ENCODE measurements around the gene GAB3. TPM values are rescaled to one million over a fixed set of nuclear protein-coding genes. Genes with fewer than 3 reads are reported as not detected.

The GAB3 gene
- total RNA-seq, 1 experiment from 2014 or later: 0.09 TPM

DNA sequence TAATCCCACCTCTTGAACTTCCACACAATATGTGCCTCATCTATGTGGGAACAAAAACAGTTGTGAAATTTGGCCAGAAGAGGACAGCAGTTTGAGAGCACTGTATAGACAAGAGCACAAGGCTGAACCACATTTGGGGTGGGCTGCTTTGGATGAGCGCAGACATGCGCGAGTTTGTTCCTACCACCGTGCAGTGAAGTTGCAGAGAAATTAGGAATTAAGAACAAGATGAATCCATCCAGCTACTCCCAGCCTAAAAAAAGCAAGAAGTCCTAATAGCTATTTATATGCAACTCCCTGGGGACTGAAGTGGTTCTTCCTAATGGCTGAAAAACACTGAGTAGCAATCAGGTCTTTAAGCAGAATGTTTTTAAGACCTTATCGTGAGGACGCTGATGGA is 1.0 kb downstream of the GAB3 start:
- BruUV-seq (replicated peaks): no TSS peak
- H3K27me3 ChIP-seq (replicated peaks; ENCODE audit: insufficient read depth, low read depth, low read length, poor library complexity): peaks cover 17% of the 10 kb centered on the region
- DNase-seq (ENCODE audit: low spot score): peak; percentile 15
- CTCF ChIA-PET: interaction anchor here (0.6 to 1.2 kb wide), 2 partner anchors 13 to 455 kb away, joined by 3 to 4 read pairs; partner anchors contain the start of genes DKC1 and TEX28
- no peak overlapping the region for H3K27ac ChIP-seq (ENCODE audit: low read depth, low read length, poor library complexity, severe bottlenecking)
- intact Hi-C loops (cut with micrococcal nuclease; ENCODE audit: unreplicated experiment): loop anchor here (5.0 to 10.0 kb wide), 2 partner anchors 92 to 205 kb away; partner anchors contain the start of genes G6PD and IKBKG
- no peaks in the 10 kb centered on the region for H3K9me3 ChIP-seq (ENCODE audit: low read depth, low read length, poor library complexity, severe bottlenecking)
- H3K4me1 ChIP-seq (ENCODE audit: insufficient read depth, low read length, poor library complexity, severe bottlenecking): no peaks in the 10 kb centered on the region
- TF ChIP-seq EZH2 (IDR thresholded peaks at IDR 0.05; ENCODE audit: borderline replicate concordance, low read depth, low read length, poor library complexity, severe bottlenecking) (no peak), CTCF (conservative IDR thresholded peaks at IDR 0.05; ENCODE audit: low read depth, low read length) (no peak)
- no peaks in the 10 kb centered on the region for H3K36me3 ChIP-seq (ENCODE audit: insufficient read depth, low read length, poor library complexity, severe bottlenecking)
- H3K4me3 ChIP-seq (ENCODE audit: low read depth, low read length, poor library complexity, severe bottlenecking): peak overlapping the region; percentile 38
- POLR2A ChIA-PET (ENCODE audit: low non-redundant PET): no interaction called here

DNA sequence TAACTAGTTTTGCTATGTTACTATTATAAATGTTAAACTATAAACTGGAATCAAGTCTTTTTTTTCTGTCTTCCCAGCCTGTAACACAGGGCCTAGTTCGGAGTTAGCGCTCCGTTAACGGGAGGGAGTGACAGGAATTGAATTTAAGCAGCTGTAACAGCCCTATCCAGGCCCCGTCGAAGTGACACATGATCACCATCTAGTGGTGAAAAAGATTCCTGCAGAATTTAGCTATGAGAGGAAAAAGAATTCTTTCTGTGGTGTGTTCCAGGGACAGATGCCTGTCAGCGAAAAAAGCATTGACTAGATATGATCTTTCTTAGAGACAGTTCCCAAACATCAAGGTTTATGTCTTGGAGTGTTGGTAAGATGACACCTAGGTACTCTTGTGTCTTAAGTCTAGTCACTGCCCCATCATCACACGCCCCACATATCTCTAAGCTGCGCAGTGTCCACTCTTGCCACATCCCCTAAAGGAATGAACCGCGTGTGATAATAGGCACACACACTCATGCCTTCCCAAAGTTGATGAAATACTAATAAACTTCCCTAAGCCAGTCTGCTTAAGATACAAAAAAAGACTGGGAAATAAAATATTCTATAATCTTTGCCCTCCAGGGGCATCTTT is 2.1 kb downstream of the GAB3 start:
- Histone ChIP-seq H3K4me3 (ENCODE audit: low read depth, low read length, poor library complexity, severe bottlenecking) (no peak overlapping the region), H3K36me3 (ENCODE audit: insufficient read depth, low read length, poor library complexity, severe bottlenecking) (no peaks in the 10 kb centered on the region), H3K4me1 (ENCODE audit: insufficient read depth, low read length, poor library complexity, severe bottlenecking) (no peaks in the 10 kb centered on the region), H3K9me3 (ENCODE audit: low read depth, low read length, poor library complexity, severe bottlenecking) (no peaks in the 10 kb centered on the region), H3K27ac (ENCODE audit: low read depth, low read length, poor library complexity, severe bottlenecking) (no peak overlapping the region), H3K27me3 (replicated peaks; ENCODE audit: insufficient read depth, low read depth, low read length, poor library complexity) (peaks cover 17% of the 10 kb centered on the region)
- intact Hi-C loops (cut with micrococcal nuclease; ENCODE audit: unreplicated experiment): loop anchor here (5.0 to 10.0 kb wide), 2 partner anchors 93 to 204 kb away; partner anchors contain the start of genes G6PD and IKBKG
- ChIA-PET POLR2A (ENCODE audit: low non-redundant PET) (no interaction called here), CTCF (interaction anchor here (1.1 to 1.2 kb wide), 2 partner anchors 14 to 20 kb away, joined by 3 to 8 read pairs; partner anchors contain the start of gene DKC1)
- no TSS peak for BruUV-seq (replicated peaks)
- peak; percentile 79 for TF ChIP-seq CTCF (conservative IDR thresholded peaks at IDR 0.05; ENCODE audit: low read depth, low read length)
- no peak for TF ChIP-seq EZH2 (IDR thresholded peaks at IDR 0.05; ENCODE audit: borderline replicate concordance, low read depth, low read length, poor library complexity, severe bottlenecking)
- DNase-seq (ENCODE audit: low spot score): peak; percentile 77

DNA sequence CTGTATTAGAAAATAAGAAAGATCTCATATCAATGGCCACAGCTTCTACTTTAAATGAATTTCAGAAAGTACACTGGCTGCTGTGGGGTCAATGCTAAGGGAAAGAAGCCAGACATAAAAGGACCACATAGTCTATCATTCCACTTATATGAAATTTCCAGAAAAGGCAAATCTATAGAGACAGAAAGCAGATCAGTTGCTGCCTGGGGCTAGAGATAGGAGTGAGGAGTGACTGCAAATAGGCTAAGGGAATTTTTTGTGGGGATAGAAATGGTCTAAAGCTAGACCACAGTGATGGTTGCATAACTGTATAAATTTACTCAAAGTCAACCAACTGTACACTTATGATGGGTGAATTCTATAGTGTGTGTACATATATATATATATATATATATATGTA is 8.3 kb downstream of the GAB3 start:
- intact Hi-C loops (cut with micrococcal nuclease; ENCODE audit: unreplicated experiment): loop anchor here (10.0 kb wide), 1 partner anchor 198 kb away; the partner anchor contains the start of genes G6PD and IKBKG
- ChIA-PET CTCF (no interaction called here), POLR2A (ENCODE audit: low non-redundant PET) (no interaction called here)
- no peak overlapping the region for H3K27ac ChIP-seq (ENCODE audit: low read depth, low read length, poor library complexity, severe bottlenecking)
- H3K4me1 ChIP-seq (ENCODE audit: insufficient read depth, low read length, poor library complexity, severe bottlenecking): no peaks in the 10 kb centered on the region
- BruUV-seq (replicated peaks): no TSS peak
- H3K9me3 ChIP-seq (ENCODE audit: low read depth, low read length, poor library complexity, severe bottlenecking): no peaks in the 10 kb centered on the region
- DNase-seq (ENCODE audit: low spot score): no peak
- H3K27me3 ChIP-seq (replicated peaks; ENCODE audit: insufficient read depth, low read depth, low read length, poor library complexity): no peaks in the 10 kb centered on the region
- no peak for TF ChIP-seq EZH2 (IDR thresholded peaks at IDR 0.05; ENCODE audit: borderline replicate concordance, low read depth, low read length, poor library complexity, severe bottlenecking)
- TF ChIP-seq CTCF (conservative IDR thresholded peaks at IDR 0.05; ENCODE audit: low read depth, low read length): no peak
- H3K4me3 ChIP-seq (ENCODE audit: low read depth, low read length, poor library complexity, severe bottlenecking): no peak overlapping the region
- no peaks in the 10 kb centered on the region for H3K36me3 ChIP-seq (ENCODE audit: insufficient read depth, low read length, poor library complexity, severe bottlenecking)
